ENCODE measurements around the gene CACNA1B. TPM values are rescaled to one million over a fixed set of nuclear protein-coding genes. Genes with fewer than 3 reads are reported as not detected.
"Not testable (repeated sequence)": the region's sequence is repeated elsewhere in the genome, so short reads cannot be mapped to it uniquely, and the experiment has no call there.

The CACNA1B gene
- total RNA-seq, 4 donors from 2014 or later, result 0.13 to 0.42 (median 0.31) TPM

GRCh38 chr9:138082918-138083636 is 205.5 kb downstream of the CACNA1B start:
- no peak for DNase-seq (ENCODE audit: extremely low spot score)
- WGBS, result no CpG with 5 or more reads among the region's 9 CpGs
- intact Hi-C loops (cut with DNase I), result no loop called here

DNA sequence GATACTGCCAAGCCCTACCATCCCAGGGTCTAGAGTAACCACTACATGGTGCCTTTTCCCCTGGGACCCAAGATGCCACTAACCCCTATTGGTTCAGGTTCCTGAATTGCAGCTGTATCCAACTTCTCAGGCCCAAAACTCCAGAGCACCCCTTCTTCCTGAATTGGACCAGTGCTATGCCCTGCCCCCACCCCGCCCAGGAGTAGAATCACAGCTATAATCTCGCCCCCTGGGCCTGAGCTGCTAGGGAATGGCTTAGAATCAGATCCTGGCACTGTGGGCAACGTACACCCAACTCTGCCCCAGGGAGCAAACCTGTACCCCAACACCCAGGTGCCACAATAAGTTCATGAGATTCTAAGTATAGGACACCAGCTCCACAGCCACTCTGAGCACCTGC is 206.3 kb downstream of the CACNA1B start:
- DNase-seq (ENCODE audit: extremely low spot score), result no peak
- Histone ChIP-seq H3K36me3 (no peaks in the 10 kb centered on the region), H3K27me3 (peaks cover 0 to 15% (median 0%) of the 10 kb centered on the region in 4 donors), H3K9me3 (peaks cover 0 to 32% (median 6%) of the 10 kb centered on the region in 4 donors), H3K4me1 (no peaks in the 10 kb centered on the region), H3K4me3 (no peak overlapping the region), H3K27ac (replicated peaks in 1 of 4) (no peak overlapping the region)
- no CpG with 5 or more reads among the region's 3 CpGs for WGBS
- TF ChIP-seq EP300 (IDR thresholded peaks at IDR 0.05) (no peak), POLR2A (IDR thresholded peaks at IDR 0.05; ENCODE audit: low read depth) (no peak), POLR2AphosphoS5 (IDR thresholded peaks at IDR 0.05) (no peak)
- TF ChIP-seq, protein P1, sequence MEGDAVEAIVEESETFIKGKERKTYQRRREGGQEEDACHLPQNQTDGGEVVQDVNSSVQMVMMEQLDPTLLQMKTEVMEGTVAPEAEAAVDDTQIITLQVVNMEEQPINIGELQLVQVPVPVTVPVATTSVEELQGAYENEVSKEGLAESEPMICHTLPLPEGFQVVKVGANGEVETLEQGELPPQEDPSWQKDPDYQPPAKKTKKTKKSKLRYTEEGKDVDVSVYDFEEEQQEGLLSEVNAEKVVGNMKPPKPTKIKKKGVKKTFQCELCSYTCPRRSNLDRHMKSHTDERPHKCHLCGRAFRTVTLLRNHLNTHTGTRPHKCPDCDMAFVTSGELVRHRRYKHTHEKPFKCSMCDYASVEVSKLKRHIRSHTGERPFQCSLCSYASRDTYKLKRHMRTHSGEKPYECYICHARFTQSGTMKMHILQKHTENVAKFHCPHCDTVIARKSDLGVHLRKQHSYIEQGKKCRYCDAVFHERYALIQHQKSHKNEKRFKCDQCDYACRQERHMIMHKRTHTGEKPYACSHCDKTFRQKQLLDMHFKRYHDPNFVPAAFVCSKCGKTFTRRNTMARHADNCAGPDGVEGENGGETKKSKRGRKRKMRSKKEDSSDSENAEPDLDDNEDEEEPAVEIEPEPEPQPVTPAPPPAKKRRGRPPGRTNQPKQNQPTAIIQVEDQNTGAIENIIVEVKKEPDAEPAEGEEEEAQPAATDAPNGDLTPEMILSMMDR (IDR thresholded peaks at IDR 0.05), result no peak
- intact Hi-C loops (cut with DNase I), result no loop called here

More at GRCh38 chr9:138082918-138083636, 205.5 kb downstream of the CACNA1B start:
- Histone ChIP-seq H3K36me3 (no peaks in the 10 kb centered on the region), H3K4me3 (no peak overlapping the region), H3K4me1 (no peaks in the 10 kb centered on the region), H3K9me3 (peaks cover 0 to 32% (median 6%) of the 10 kb centered on the region in 4 donors), H3K27ac (replicated peaks in 1 of 4) (no peak overlapping the region), H3K27me3 (peaks cover 0 to 21% (median 0%) of the 10 kb centered on the region in 4 donors)
- TF ChIP-seq, protein P1 (IDR thresholded peaks at IDR 0.05), result no peak
- TF ChIP-seq POLR2A (IDR thresholded peaks at IDR 0.05; ENCODE audit: low read depth), result no peak
- no peak for TF ChIP-seq EP300 (IDR thresholded peaks at IDR 0.05)
- no peak for TF ChIP-seq POLR2AphosphoS5 (IDR thresholded peaks at IDR 0.05)

DNA sequence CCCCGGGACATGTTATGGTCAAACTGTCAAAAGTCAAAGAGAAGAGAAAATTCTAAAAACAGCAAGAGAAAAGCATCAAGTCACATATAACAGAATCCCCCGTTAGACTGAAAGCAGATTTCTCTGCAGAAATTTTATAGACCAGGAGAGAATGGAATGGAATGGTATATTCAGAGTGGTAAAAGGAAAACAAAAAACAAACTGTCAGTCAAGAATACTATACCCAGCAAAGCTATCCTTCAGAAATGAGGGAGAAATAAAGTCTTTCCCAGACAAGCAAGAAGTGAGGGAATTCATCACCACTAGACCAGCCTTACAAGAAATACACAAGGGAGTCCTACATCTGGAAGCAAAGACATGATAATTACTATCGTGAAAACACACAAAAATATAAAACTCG is 208.0 kb downstream of the CACNA1B start:
- TF ChIP-seq POLR2A (IDR thresholded peaks at IDR 0.05; ENCODE audit: low read depth) (no peak), EP300 (IDR thresholded peaks at IDR 0.05) (no peak), POLR2AphosphoS5 (IDR thresholded peaks at IDR 0.05) (no peak)
- TF ChIP-seq, protein P1 (IDR thresholded peaks at IDR 0.05), result no peak
- Histone ChIP-seq H3K4me3 (no peak overlapping the region), H3K27ac (replicated peaks in 1 of 4) (no peak overlapping the region), H3K36me3 (no peaks in the 10 kb centered on the region), H3K9me3 (peaks cover 0 to 32% (median 6%) of the 10 kb centered on the region in 4 donors), H3K4me1 (no peaks in the 10 kb centered on the region), H3K27me3 (peaks cover 0 to 12% (median 0%) of the 10 kb centered on the region in 4 donors)
- intact Hi-C loops (cut with DNase I), result no loop called here
- no peak for DNase-seq (ENCODE audit: extremely low spot score)
- no CpG with 5 or more reads among the region's 4 CpGs for WGBS

GRCh38 chr9:138092057-138092456 is 214.5 kb downstream of the CACNA1B start:
- H3K27ac ChIP-seq (replicated peaks in 1 of 4); H3K4me1 ChIP-seq; H3K36me3 ChIP-seq; DNase-seq (ENCODE audit: extremely low spot score); intact Hi-C loops (cut with DNase I); H3K27me3 ChIP-seq; H3K9me3 ChIP-seq; H3K4me3 ChIP-seq: not testable (repeated sequence)
- 59% methylated on average over 4 of the region's 4 CpGs for WGBS

DNA sequence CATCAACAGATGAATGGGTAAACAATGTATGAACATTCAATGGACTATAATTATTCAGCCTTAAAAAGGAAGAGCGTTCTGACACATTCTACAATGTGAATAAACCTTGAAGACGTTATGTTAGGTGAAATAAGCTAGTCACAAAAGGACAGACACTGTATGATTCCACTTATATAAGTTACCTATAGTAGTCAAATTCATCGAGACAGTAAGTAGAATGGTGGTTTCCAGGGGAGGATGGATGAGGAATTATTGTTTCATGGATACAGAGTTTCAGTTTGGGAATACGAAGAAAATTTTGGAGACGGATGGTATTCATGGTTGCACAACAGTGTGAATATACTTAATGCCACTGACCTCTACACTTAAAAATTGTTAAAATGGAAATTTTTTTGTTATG is 216.4 kb downstream of the CACNA1B start:
- Histone ChIP-seq H3K4me3 (no peak overlapping the region), H3K4me1 (no peaks in the 10 kb centered on the region), H3K27ac (replicated peaks in 1 of 4) (no peak overlapping the region), H3K36me3 (no peaks in the 10 kb centered on the region), H3K27me3 (no peaks in the 10 kb centered on the region), H3K9me3 (peaks cover 0 to 7% (median 0%) of the 10 kb centered on the region in 4 donors)
- 90% methylated on average over 5 of the region's 5 CpGs for WGBS
- TF ChIP-seq POLR2AphosphoS5 (IDR thresholded peaks at IDR 0.05) (no peak), EP300 (IDR thresholded peaks at IDR 0.05) (no peak), POLR2A (IDR thresholded peaks at IDR 0.05; ENCODE audit: low read depth) (no peak)
- TF ChIP-seq, protein P1 (IDR thresholded peaks at IDR 0.05), result no peak
- DNase-seq (ENCODE audit: extremely low spot score), result no peak
- intact Hi-C loops (cut with DNase I), result no loop called here

All from esophagus muscularis mucosa (tissue), 4 donors.